Stimulated activated CD4-positive, alpha-beta T cell treated with anti-CD3 and anti-CD28 coated beads, Interleukin-15, amount 100 ng/mL, for 24 hours (primary cell): ENCODE data around the gene LRRC10B.
"Not testable (repeated sequence)": the region's sequence is repeated elsewhere in the genome, so short reads cannot be mapped to it uniquely, and the experiment has no call there.

Source experiments
- DNase-seq: peaks from one replicate; pipeline ENCODE4 v3.0.0-alpha.2; 2020

The LRRC10B gene

GRCh38 chr11:61507962-61508861 is at the start of gene LRRC10B:
Gene LRRC10B (plus strand): TSS chr11:61508749. CDS start chr11:61508999, 250 bp downstream.
- DNase-seq, result peak; percentile 67

GRCh38 chr11:61460474-61460881 is 48.1 kb upstream of the LRRC10B start:
- DNase-seq, result no peak

- no peak for DNase-seq
Observed at GRCh38 chr11:61460986-61461385, 47.6 kb upstream of the LRRC10B start.

GRCh38 chr11:61467602-61468001 is 40.9 kb upstream of the LRRC10B start:
- not testable (repeated sequence) for DNase-seq

GRCh38 chr11:61468002-61468401 is 40.5 kb upstream of the LRRC10B start:
- no peak for DNase-seq

GRCh38 chr11:61472282-61472681 is 36.3 kb upstream of the LRRC10B start:
- no peak for DNase-seq

DNA sequence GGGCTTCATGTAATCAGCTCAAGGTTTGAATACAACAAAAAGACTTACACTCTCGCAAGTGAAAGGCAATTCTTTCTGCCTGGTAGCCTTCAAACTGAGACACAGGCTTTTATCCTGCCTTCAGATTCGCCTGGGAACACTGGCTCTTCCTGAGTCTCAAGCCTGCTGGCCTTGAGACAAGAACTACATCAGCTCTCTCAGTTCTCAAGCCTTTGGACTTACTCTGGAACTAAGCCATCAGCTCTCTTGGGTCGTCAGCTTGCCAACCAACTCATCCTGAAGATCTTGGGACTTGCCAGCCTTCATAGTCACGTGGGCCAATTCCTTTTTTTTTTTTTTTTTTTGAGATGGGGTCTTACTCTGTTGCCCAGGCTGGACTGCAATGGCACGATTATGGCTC is 35.7 kb upstream of the LRRC10B start:
- DNase-seq, result no peak

DNA sequence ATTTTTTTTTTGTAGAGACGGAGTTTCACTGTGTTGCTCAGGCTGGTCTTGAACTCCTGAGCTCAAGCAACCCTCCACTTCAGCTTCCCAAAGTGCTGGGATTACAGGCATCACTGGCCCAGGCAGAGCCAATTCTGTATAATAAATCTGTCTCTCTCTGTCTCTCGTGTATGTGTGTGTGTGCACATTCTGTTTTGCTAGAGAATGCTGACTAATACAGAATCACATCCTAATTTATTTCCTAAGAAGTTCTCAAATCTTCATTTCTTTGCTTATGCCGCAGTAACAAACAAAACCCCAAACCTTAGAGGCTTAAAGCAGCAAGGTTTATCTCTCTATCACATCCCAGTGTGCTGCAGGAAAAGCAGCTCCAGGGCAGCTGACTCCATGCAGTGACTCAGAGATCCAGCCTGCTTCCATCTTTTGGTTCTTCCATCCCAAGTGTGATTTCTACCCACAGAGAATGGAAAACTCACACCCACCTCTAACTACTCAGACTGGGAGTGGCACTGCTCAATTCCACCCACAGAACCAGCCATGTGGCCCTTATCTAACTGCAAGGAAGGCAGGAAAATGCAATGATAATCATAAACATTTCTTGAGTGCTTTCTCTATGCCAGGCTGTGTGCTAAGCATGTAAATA is 35.1 kb upstream of the LRRC10B start:
- no peak for DNase-seq

GRCh38 chr11:61474013-61474643 is 34.4 kb upstream of the LRRC10B start:
- DNase-seq, result no peak

- no peak for DNase-seq
Observed at GRCh38 chr11:61475433-61475832, 33.1 kb upstream of the LRRC10B start.

GRCh38 chr11:61476371-61476770 is 32.2 kb upstream of the LRRC10B start:
- no peak for DNase-seq

GRCh38 chr11:61477126-61477525 is 31.4 kb upstream of the LRRC10B start:
- DNase-seq, result no peak

GRCh38 chr11:61477727-61478148 is 30.8 kb upstream of the LRRC10B start:
- peak; percentile 59 for DNase-seq

- DNase-seq, result not testable (repeated sequence)
Observed at GRCh38 chr11:61479360-61480058, 29.0 kb upstream of the LRRC10B start.

DNA sequence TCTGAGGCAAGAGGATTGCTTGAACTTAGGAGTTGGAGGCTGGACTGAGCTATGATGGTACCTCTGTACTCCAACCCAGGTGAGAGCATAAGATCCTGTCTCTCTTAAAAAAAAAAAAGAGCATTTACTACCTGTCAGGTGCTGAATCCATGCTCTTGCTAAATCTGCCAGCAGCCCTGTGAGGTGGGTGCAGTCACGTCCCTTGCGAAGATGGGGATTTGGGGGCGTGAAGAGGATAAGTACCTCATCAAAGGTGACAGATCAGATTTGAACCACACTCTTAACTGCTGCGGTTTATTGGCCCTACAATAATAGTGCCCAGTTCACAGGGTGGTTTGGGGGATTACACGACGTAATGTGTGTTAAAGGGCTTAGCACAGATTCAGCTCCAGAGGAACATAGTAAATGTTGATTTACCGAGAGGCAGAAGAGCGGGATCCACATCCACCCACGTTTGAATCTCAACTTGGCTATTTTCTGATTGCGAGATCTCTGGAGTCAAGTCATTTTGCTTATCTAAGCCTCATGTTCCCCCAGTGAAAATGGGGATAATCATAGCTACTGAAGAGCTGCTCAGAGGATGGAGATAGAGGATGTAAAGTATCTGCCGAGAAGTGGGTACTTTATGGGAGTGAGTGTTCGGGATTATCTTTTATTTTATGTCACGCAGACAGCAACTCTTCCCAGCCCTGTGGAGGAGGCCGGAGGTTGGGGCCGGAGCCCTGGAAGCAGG is 28.1 kb upstream of the LRRC10B start:
- DNase-seq, result no peak

DNA sequence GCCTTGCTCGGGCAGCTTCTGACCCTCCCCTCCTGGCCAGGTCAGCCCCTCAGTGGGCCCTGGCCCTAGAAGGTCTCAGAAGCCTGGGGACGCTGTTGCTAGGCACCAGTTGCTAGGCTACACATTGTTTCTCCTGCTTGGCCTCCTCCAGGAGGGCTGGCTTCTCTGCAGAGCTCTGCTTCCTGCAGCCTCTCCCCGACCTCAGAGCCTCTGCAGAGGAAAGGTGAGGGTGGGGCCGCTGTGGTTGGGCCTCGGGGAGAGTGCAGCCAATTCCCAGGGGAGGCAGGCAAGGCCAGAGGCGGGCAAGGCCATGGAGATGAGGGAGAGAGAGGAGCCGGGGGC is 27.6 kb upstream of the LRRC10B start:
- DNase-seq, result no peak

DNA sequence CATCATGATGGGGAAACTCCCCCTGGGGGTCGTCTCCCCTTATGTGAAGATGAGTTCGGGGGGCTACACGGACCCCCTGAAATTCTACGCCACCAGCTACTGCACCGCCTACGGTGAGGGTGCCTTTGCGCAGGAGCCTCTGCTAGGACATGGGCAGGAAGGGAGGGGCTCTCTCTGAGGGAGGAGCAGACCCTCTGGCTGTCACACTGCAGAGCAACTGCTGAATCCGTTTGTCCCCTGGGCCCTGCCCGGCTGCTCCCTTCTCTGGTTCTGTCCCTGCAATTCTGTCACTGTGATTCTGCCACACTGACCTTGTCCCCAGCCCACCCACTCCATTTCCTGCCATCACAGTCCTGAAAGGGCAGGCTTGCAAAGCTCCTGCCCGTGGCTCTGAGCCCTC is 26.7 kb upstream of the LRRC10B start:
- DNase-seq, result no peak

DNA sequence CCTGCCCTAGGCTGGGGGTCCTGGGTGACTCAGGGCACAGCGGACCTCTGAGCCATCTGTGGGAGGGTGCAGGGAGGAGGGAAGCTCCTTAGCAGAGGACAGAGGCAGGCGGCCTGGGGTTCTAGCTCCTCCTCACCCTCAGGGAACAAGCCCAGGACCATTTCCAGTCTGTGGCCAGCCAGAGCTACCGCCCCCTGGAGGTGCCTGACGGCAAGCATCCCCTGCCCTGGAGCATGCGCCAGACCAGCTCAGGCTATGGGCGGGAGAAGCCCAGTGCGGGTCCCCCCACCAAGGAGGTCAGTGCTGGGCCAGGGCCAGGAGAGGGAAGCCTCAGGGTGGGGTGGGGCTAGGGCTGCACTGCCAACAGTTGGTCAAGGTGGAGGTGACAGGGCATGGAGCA is 26.0 kb upstream of the LRRC10B start:
- peak; percentile 55 for DNase-seq

DNA sequence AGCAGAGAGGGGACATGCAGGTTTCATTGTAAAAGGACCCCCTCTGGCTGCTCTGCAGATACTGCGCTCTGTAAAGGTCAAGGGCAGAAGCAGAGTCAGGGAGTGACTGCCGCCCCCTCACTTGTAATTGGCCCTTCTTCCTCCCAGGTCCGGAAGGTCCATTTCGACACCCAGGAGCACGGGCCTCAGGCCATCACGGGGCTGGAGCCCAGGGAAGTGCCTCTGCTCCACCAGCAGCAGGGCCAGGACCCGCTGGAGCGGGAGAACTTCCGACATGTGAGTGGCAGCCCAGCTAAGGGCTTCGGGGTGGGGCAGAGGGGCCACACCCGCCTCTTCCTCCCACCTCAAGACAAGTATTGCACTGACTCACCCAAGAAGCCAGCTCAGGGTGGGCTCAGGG is 24.0 kb upstream of the LRRC10B start:
- DNase-seq, result no peak

DNA sequence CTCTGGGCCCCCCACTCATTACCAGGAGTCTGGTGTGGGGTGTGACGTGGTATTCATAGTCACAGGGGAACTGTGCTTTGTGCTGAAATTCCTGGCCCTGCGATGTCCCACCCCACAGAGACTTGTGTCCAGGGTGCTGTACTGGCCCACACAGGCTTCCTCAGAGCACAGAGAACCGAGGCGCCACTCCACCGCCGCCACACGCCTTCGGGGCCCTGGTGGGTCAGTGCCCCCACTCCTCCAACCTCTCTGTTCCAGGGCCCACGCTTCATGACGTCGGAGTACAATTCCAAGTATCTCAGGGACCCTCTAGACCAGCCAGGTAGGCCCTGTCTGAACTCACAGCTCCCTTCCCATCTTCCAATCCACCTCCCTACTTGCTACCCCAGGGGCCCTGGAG is 23.5 kb upstream of the LRRC10B start:
- no peak for DNase-seq

DNA sequence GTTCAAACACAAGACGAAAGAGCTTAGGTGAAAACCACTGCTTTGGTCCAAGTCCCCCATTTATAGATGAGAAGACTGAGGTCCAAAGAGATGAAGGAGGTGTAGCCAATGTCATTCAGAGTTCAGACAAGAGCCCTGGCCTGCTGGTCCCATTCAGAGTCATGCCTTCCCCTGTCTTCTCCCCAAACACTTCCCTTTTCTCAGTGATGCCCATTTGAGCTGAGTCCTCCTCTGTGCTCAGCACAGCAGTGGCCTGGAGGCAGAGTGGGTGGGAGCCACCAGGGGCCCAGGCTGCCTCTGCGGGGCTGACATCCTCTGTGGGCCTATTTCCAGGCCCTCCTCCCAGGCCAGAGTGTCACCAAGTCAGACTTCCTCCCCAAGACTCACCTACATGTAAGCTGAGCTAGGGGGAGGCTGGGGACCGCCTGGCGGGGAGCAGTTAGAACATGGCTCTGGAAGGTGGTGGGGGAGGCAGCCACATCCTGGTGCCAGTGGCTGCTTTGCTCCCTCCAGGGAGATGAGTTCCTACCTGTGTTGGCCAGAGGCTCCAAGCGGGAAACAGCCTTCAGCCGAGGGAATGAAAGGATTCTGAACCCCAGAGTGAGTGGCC is 22.4 kb upstream of the LRRC10B start:
- no peak for DNase-seq

DNA sequence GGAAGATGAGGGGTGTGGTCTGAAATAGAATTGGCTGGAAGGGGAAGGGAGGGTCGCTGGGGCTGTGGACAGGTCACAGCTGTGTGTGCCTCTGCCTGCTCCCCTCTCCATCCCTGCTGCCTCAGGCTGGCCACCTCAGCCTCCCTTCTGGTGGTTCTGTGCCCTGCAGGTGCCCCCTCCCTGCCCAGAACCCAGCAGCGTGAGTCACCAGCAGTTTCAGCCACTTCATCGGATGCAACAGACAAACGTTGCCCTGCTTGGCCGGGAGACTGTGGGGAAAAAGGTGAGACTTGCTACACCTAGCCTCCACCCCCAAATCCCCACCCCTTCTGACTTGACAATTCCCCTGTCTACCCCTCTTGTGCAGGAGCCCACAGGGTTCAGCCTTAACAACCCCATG is 21.8 kb upstream of the LRRC10B start:
- no peak for DNase-seq
